ENCODE results near the gene TMUB2.
"Not testable (repeated sequence)": the region's sequence is repeated elsewhere in the genome, so short reads cannot be mapped to it uniquely, and the experiment has no call there.

The TMUB2 gene

DNA sequence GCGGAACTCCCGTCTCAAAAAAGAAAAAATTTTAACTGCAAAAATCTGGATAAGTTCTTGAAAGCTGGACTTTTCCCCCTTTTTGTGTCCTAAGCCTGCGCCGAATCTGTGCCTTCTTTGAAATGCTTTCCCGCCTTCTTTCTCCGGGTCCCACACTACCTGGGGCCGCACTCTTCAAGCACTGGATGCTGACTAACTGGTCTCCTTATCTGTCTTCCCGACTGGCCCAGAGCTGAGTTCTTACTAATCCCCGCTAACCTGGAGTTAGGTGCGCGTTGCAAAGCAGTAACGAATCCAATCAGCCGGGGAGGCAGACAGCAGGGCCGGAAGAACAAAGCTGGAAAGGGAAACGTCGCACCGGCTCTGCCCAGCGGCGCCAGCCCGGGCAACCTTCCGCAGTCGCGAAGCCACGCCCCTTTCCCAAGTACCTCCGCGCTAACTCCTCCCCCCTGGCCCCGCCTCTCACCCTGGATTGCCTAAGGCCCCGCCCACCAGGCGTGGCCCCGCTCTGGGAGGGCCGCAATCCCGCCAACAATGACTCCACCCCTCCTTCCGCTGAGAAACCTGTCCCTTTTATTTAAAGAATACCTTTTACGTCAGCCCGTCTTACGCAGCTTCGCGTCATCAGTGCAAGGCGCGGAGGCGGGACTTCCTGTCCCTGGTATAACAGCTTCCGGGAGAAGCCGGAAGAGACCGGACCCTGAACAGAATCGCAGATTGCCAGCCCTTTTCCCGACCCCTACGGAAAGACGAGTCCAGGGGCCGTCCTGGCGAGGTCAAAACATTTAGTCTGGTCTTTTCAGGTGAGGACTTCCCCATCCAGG lies at the start of gene TMUB2:
TSS of gene TMUB2 (plus strand) at position 666 of the 824 bp plus-strand sequence. CDS start 737 bp downstream, outside the sequence.
- DNase-seq (ENCODE audit: low read depth, low spot score): peak; percentile 99

DNA sequence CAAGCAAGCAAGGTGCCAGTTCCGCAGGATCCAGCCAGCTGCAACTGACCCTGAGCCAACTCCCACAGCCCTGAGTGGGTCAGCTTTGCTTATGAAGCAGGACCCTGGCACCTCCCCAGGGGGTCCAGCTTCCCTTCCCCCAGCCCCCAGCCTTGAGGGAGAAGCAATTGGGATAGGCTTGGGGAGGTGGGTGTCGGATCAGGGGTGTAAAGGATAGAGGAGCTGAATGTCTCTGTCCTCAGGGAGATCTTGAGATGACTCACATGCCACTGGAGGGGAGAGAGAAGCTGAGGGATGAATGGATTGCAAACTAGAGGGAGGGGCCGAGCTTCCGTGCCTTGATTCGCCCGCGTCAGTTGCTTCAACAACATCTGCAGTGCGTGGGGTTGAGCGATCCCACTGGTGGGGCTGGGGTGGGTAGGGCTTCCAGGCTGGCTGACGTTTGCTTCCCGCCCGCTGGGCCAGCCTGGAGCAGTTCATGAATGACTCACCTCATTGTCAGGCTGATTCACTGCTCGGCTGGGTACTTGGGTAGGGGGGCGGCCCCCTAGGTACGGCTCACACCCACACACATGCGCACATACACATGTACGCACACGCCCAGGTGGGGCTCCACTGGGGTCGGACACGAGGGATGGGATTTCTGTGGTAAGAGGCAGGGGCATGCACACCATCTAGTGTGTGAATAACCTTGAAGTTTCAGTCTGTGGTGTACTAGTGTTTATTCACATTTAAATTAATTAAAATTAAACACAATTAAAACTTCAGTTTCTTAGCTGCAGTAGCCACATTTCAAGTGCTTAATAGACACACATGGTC lies 48.7 kb upstream of the TMUB2 start:
- DNase-seq (ENCODE audit: low read depth, low spot score): peak; percentile 94

DNA sequence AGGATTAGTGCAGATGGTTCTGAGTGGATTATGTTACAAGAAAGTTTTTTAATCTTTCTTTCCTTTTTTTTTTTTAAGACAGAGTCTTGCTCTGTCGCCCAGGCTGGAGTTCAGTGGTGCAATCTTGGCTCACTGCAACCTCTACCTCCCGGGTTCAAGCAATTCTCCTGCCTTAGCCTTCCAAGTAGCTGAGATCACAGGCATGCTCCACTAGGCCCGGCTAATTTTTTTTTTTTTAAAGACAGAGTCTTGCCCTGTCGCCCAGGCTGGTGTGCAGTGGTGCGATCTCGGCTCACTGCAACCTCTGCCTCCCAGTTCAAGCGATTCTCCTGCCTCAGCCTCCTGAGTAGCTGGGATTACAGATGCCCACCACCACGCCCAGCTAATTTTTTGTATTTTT lies 42.9 kb upstream of the TMUB2 start:
- not testable (repeated sequence) for DNase-seq (ENCODE audit: low read depth, low spot score)

DNA sequence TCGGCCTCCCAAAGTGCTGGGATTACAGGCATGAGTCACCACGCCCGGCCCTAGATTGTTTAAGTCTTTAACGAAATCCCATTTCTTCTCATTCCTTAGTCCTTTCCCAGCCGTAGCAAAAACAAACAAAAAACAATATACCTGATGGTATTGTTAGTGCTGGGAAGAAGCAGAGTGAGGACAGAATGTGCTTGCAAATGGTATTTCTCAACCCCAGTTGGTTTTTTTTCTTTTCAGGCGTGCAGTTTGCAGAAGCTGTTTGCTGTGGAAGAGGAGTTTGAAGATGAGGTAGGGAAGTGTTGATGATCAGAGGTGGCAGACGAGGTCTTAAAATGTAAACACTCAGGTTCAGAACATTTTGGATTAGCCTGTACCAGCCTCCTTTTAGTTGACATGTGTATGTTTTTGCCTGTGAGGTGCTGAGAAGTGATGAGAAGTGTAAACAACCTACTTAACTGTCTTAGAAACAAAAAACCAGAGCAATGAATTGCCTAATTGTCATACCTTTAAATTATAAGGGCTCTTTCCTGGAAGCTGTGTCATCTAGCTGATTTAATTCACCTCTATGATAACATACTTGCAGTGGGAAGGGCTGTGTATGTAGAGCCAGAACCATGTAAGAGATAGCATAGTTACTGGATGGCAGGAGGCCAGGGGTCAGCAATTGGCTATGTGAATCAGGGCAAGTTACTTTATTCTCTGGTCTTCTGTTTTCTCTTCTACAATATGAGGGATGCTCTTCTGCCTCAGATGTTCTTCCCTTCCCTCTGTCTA lies 41.6 kb upstream of the TMUB2 start:
- no peak for DNase-seq (ENCODE audit: low read depth, low spot score)

DNA sequence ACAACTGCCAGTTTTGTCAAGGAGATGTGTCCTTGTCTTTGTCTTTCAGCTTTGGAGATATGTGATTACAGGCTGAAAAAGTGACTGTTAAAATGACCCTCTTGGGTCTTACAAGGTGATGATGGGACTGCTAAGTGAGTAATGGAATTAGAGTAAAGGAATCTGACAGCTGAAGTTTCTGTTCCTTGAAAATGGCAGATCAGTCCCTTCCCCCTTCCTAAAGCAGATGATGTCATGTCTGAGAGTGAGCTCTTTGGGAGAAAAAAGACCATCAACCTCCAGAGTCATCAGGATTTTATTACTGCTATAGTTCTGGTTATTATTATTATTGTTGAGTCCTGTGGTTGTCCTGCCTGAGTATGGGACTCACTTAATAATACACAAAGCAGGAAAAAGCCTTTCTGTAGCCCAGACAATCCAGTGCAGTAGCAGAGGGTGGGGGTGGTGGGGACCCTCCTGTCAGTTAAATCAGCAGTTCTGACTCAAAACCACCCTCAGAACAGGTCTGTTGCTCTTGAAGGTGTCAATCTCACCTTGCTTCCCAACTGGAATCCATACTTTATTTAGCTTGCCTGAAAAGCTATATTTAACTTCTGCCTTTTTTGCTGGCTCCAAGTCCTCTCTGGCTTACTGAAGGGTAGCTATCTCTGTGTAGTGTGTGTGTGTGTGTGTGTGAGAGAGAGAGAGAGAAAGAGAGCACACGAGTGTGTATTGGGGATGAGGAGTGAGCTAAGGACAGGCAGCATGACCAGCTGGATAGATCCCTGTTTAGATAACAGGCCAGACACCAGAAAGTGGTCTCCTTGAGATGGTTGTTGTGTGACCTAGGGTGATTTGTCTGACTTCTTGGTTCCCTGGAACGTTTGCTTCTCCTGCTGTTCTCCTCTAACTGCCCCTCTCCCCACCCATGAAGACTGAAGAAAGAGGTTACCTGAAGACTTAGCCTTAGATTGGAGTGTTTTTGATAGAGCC lies 40.1 kb upstream of the TMUB2 start:
- DNase-seq (ENCODE audit: low read depth, low spot score): no peak

DNA sequence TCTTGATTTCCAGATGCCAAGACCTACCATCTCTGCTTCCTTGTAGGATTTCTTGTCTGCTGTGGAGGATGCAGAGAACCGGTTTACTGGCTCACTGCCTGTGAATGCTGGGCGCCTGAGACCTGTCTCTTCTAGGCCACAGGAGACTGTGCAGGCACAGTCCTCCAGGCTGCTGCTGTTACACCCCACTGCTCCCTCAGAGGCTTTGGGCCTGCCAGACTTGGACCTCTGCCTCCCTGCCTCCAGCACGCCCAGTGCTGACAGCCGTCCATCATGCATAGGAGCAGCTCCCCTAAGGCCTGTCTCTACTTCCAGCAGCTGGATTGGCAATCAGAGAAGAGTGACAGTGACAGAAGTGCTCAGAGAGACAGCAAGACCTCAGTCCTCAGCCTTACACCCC lies 39.0 kb upstream of the TMUB2 start:
- no peak for DNase-seq (ENCODE audit: low read depth, low spot score)

DNA sequence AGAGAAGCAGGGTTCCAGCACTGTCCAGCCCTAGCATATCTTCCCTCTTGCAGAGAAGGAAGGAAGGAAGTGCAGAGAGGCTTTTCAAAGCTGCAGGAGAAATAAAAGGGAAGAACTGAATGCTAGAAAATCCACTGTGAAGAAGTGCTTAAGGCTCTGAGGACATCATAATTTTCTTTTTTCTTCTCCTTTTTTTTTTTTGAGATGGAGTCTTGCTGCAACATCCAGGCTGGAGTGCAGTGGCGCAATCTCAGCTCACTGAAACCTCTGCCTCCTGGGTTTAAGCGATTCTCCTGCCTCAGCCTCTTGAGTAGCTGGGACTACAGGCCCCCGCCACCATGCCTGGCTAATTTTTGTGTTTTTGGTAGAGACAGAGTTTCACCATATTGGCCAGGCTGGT lies 37.7 kb upstream of the TMUB2 start:
- DNase-seq (ENCODE audit: low read depth, low spot score): not testable (repeated sequence)

DNA sequence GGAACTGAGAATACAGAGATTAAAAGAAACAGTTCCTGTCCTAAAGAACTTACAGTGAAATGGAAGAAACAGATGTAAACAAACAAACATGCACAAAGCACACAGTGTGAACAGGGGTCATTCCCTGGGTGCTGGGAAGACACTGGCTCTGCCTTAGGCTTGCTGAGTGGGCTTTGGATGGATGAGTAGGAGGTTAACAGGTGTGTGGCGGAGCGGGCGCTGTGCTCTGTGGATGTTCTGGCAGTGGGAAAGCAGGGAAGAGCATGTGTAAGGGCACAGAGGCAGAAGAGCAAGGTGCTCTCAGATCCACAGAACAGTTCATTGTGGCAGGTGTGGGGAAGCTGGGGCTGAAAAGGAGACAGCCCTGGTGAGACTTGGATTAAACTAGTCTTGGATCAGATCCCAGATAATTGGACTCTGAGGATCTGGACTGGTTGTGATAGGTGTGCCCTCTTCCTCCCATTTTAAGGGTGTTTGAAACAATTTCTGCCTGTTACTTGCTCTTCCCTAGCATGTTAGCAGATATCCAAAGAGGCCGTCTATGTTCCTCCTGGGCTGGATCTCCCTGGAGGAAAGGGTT lies 36.9 kb upstream of the TMUB2 start:
- no peak for DNase-seq (ENCODE audit: low read depth, low spot score)

DNA sequence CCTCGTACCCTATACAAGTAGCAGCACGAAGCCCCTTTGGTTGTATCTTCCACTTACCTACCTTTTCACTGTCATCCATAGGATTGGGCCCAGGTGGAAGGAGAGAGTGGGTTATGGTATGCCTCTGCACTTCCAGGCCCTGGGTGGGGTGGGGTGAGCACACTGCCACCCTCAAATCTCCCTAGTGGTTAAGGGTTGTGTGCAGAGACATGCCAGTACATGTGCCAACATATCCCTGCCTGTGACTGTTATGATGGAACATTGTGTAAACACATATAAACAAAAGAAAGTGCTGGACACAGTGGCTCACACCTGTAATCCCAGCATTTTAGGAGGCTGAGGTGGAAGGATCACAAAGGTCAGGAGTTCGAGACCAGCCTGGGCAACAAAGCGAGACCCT lies 33.9 kb upstream of the TMUB2 start:
- DNase-seq (ENCODE audit: low read depth, low spot score): no peak

DNA sequence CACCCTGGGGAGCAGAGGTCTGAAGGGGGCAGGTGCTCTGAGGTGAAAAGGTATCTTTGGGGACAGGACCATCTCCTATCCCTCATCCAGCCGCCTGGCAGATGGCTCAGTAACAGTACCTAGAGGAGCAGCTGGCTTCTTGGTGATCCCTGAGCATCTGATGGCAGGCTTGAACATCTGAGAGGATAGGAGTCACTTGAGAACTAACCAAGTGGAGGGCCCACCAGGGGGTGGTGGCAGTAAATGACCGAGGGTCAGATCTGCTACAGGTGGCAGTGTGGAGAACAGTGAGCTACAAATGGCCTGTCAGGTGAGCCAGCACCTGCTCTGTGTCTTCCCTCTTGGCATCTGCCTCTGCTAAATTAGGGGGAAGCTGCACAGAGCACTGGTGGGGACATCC lies 31.3 kb upstream of the TMUB2 start:
- no peak for DNase-seq (ENCODE audit: low read depth, low spot score)

DNA sequence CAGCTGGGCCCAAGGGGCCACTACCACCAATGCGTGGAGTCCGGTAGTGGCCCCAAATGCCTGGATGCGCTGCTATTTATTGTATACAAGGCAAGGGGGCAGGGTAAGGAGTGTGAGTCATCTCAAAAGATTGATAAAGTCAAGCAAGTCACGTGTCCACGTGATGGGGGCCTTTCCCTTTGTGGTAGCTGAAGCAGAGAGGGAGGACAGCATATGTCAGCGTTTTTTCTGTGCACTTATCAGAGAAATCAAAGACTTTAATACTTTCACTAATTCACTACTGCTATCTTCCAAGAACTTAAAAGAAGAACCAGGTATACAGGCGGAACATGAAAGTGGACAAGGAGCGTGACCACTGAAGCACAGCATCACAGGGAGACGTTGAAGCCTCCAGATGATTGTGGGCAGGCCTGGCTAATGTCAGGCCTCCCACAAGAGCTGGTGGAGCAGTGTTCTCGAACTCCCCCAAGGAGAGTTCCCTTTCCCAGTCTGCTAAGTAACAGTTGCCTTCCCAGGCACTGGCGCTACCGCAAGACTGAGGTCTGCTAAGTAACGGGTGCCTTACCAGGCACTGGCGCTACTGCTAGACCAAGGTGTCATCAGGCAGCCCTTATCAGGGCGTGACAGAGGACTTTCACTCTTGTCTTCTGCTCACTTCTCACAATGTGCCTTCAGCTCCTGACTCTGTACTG lies 27.1 kb upstream of the TMUB2 start:
- no peak for DNase-seq (ENCODE audit: low read depth, low spot score)

DNA sequence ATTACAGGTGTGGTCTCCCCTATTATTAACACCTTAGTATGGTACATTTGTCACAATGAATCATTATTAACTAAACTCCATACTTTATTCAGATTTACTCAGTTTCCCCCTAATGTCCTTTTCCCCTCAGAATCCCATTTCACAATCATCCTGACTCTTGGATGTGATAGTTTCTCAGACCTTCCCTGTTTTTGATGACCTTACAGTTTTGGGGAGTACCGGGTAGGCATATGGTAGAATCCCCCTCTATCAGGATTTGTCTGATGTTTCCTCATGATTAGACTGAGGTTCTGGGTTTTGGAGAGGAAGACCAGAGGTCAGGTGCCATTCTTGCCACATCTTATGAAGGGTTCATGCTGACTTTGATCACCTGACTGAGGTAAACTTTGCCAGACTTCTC lies 22.3 kb upstream of the TMUB2 start:
- DNase-seq (ENCODE audit: low read depth, low spot score): no peak

DNA sequence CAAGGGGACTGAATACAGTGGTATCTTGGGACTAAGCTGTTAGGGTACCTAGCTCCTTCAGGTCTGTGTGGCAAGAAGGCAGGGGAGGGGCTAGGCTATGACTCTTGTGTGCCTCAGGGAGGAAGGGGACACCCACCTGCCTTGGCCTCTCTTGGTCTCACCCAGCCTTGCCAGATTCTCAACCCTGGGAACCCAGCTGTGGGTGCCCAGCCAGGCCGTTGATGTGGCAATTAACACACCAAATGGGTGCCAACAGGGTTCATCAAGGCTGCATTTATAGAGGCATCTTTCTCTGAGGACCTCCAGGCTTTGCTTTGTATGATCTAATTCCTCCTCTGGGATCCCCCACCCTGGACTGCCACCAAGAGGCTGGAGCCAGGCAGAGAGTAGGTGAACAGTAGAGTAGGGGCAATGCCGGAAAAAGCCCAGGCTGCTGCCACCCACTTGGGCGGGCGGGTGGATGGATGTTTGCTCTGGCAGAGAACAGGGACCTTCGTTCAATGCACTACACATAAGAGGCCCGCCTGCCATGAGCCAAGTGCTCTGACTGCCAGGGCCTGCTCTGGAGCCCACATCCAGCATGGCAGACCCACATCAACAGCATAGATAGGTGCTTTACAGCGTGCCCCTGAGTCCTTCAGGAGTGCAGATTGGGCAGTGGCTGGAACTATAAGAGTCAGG lies 19.5 kb upstream of the TMUB2 start:
- DNase-seq (ENCODE audit: low read depth, low spot score): no peak

DNA sequence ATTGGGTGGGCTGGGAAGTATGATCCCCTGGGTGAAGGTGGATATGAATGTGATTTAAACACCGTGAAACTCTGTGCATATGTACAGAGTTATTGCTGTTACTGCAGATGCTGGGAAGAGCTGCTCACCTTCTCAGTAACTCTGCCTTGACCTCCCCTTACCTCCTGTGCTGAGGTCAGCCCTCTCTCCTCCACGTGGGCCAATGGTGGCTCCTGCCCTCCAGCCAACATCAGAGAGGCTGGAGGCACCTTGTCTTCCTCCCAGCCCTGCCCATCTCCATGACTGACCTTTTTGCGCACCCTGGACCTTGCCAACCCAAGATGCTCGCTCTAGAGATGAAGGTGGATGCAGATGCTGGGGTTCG lies 16.7 kb upstream of the TMUB2 start:
- no peak for DNase-seq (ENCODE audit: low read depth, low spot score)

DNA sequence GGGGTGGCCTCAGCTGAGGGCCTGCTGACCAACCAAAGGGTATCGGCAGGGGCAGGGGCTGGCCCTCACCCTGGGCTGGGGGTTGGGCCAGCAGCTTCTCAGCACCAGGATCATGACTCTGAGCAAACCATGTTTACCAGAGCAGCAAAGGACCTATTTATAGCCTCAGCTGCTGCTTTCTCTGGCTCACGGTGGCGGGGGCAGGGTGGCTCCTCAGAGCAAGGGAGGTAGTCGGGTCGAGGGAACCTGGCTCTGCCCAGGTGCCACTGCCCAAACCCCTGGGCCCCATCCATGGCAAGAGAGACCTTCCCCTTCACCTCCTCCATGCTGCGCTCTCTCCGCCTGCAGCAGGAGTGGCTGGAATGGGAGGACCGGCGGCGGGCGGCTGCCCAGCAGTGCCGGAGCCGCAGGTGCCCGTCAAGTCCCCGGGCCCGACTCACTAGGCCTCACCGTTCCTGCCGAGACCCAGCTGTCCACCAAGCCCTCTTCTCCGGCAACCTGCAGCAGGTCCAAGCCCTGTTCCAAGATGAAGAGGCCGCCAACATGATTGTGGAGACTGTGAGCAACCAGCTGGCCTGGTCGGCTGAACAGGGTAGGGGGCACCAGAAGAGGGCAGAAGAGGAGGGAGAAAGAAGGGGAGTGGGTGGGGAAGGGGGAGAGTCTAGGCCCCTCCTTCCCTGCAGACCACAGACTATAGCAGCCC lies 16.1 kb upstream of the TMUB2 start, which contains the start of gene ASB16:
TSS of gene ASB16 (plus strand) at position 206 of the 703 bp plus-strand sequence. CDS start at position 292, 86 bp downstream.
- DNase-seq (ENCODE audit: low read depth, low spot score): peak; percentile 50

DNA sequence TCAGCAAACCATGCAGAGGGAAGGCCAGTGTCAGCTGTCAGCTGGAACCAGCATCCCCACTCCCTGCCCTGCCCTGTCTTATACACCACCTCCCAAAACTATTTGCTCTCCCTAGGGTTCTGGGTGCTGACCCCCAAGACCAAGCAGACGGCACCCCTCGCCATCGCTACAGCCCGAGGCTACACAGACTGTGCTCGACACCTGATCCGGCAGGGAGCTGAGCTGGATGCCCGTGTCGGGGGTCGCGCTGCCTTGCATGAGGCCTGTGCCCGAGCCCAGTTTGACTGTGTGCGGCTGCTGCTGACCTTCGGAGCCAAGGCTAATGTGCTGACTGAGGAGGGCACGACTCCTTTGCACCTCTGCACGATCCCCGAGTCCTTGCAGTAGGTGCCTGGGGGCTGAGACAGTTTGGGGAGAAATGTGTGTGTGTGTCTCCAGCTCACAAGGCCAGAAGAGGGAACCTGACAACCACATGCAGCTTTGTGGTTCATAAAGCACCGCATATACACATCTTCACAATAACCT lies 14.8 kb upstream of the TMUB2 start:
- no peak for DNase-seq (ENCODE audit: low read depth, low spot score)

DNA sequence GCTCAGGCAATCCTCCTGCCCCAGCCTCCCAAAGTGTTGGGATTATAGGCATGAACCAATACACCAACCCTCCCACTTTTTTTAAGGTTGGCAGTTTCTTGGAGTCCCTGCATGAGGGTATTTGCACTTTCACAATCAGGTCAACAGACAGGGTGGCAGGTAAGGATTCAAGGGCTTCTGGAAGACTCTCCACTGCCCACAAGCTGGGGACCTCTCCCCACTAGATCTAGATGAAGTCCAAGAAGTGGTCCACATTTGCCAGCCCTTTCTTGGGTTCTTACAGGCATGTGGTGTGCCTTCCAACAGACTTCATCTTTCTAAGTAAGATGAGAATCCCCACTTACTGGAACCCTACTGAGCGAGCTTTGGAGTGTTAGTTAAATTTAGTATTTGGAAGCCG lies 12.3 kb upstream of the TMUB2 start:
- no peak for DNase-seq (ENCODE audit: low read depth, low spot score)

DNA sequence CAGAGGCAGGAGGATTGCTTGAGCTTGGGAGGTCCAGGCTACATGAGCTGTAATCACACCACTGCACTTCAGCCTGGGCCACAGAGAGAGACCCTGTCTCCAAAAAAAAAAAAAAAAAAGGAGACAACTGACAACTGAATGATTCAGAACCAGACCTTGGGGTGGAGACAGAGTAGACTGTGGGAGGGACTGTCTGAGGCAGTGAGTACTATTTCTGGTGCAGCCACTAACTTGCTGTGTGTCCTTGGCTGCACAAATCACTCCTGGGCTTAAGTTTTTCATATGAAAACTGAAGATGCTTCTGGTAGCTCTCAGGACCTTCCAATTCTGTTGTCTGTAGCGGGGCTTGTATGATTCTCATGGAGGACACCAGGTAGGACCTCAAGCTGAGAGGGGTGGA lies 10.5 kb upstream of the TMUB2 start:
- DNase-seq (ENCODE audit: low read depth, low spot score): no peak
